Measurements from ENCODE around the gene GRIK3. TPM values are rescaled to one million over a fixed set of nuclear protein-coding genes. Genes with fewer than 3 reads are reported as not detected.

The GRIK3 gene
- total and polyA plus RNA-seq, 4 donors = 0.03 to 0.08 (median 0.05) TPM; not detected in 1

- H3K36me3 ChIP-seq (ENCODE audit: control insufficient read depth in 4 of 4, insufficient read depth in 3 of 4, low read depth in 1 of 4, low read length in 3 of 4) = no peaks in the 10 kb centered on the region
- WGBS = 42% methylated on average over 6 of the region's 6 CpGs
- H3K9ac ChIP-seq (ENCODE audit: low read depth in 1 of 2, low read length in 2 of 2) = no peak overlapping the region
- no peaks in the 10 kb centered on the region for H3K4me1 ChIP-seq (ENCODE audit: control insufficient read depth in 4 of 4, insufficient read depth in 4 of 4, low read length in 3 of 4)
- TF ChIP-seq RAD21 (IDR thresholded peaks at IDR 0.05) = no peak
- TF ChIP-seq RXRA (IDR thresholded peaks at IDR 0.05) = no peak
- TF ChIP-seq GABPA (IDR thresholded peaks at IDR 0.05 in 1 of 2, conservative IDR thresholded peaks at IDR 0.05 in 1 of 2) = no peak
- TF ChIP-seq ATF3 (IDR thresholded peaks at IDR 0.05) = no peak
- no peak for TF ChIP-seq CTCF (IDR thresholded peaks at IDR 0.05; ENCODE audit: low read depth, low read length, missing input control)
- TF ChIP-seq MAX (IDR thresholded peaks at IDR 0.05) = no peak
- no peak for TF ChIP-seq NR2F2 (IDR thresholded peaks at IDR 0.05)
- TF ChIP-seq REST (IDR thresholded peaks at IDR 0.05) = no peak
- TF ChIP-seq ZBTB33 (IDR thresholded peaks at IDR 0.05) = no peak
- TF ChIP-seq JUND (IDR thresholded peaks at IDR 0.05) = no peak
- TF ChIP-seq EGR1 (IDR thresholded peaks at IDR 0.05; ENCODE audit: low read depth in 2 of 2) = no peak
- no peak for TF ChIP-seq FOXA1 (IDR thresholded peaks at IDR 0.05)
- TF ChIP-seq HNF4G (IDR thresholded peaks at IDR 0.05) = no peak
- no peak for TF ChIP-seq FOXA2 (IDR thresholded peaks at IDR 0.05)
- TF ChIP-seq YY1 (IDR thresholded peaks at IDR 0.05) = no peak
- peaks cover 0 to 6% (median under 1%) of the 10 kb centered on the region in 4 donors for H3K27me3 ChIP-seq (ENCODE audit: control insufficient read depth in 4 of 4, insufficient read depth in 4 of 4, low read length in 3 of 4)
- H3K27ac ChIP-seq (ENCODE audit: low read depth in 1 of 2, low read length in 2 of 2) = no peak overlapping the region
- H3K4me3 ChIP-seq (ENCODE audit: low read depth in 1 of 3, low read length in 3 of 3) = no peak overlapping the region
- H3K9me3 ChIP-seq (ENCODE audit: control insufficient read depth in 4 of 4, low read length in 3 of 4) = peaks cover 0 to 2% (median 0%) of the 10 kb centered on the region in 4 donors
- DNase-seq (ENCODE audit: low spot score) = peak; percentile 37
These were observed 170.0 kb downstream of the GRIK3 start for GRCh38 chr1:36864182-36864822.

- H3K9me3 ChIP-seq (ENCODE audit: control insufficient read depth in 4 of 4, low read length in 3 of 4) = peaks cover 0 to 2% (median 0%) of the 10 kb centered on the region in 4 donors
- H3K9ac ChIP-seq (ENCODE audit: low read depth in 1 of 2, low read length in 2 of 2) = no peak overlapping the region
- H3K4me3 ChIP-seq (ENCODE audit: low read depth in 1 of 3, low read length in 3 of 3) = no peak overlapping the region
- WGBS = 68% methylated on average over 5 of the region's 5 CpGs
- DNase-seq (ENCODE audit: low spot score) = no peak
- no peaks in the 10 kb centered on the region for H3K36me3 ChIP-seq (ENCODE audit: control insufficient read depth in 4 of 4, insufficient read depth in 3 of 4, low read depth in 1 of 4, low read length in 3 of 4)
- peaks cover 0 to 6% (median under 1%) of the 10 kb centered on the region in 4 donors for H3K27me3 ChIP-seq (ENCODE audit: control insufficient read depth in 4 of 4, insufficient read depth in 4 of 4, low read length in 3 of 4)
- H3K4me1 ChIP-seq (ENCODE audit: control insufficient read depth in 4 of 4, insufficient read depth in 4 of 4, low read length in 3 of 4) = no peaks in the 10 kb centered on the region
- no peak overlapping the region for H3K27ac ChIP-seq (ENCODE audit: low read depth in 1 of 2, low read length in 2 of 2)
- TF ChIP-seq ATF3 (IDR thresholded peaks at IDR 0.05) (no peak), MAX (IDR thresholded peaks at IDR 0.05) (no peak), RXRA (IDR thresholded peaks at IDR 0.05) (no peak), HNF4G (IDR thresholded peaks at IDR 0.05) (no peak), GABPA (IDR thresholded peaks at IDR 0.05 in 1 of 2, conservative IDR thresholded peaks at IDR 0.05 in 1 of 2) (no peak), EGR1 (IDR thresholded peaks at IDR 0.05; ENCODE audit: low read depth in 2 of 2) (no peak), JUND (IDR thresholded peaks at IDR 0.05) (no peak), TAF1 (conservative IDR thresholded peaks at IDR 0.05) (no peak), CTCF (IDR thresholded peaks at IDR 0.05; ENCODE audit: low read depth, low read length, missing input control) (no peak), NR2F2 (IDR thresholded peaks at IDR 0.05) (no peak), SP1 (IDR thresholded peaks at IDR 0.05) (no peak), FOXA2 (IDR thresholded peaks at IDR 0.05) (no peak)
These were observed 170.8 kb downstream of the GRIK3 start for GRCh38 chr1:36863500-36863899.

Measured in liver (tissue), 9 donors.